NCI-H2227 (cell line): ENCODE results near the gene CEP164.

ENCODE experiments used
- DNase-seq: peaks from one replicate; lab custom pipeline; 2025; ENCODE audit not compliant: unreplicated experiment; lab: John Stamatoyannopoulos, UW

The CEP164 gene

DNA sequence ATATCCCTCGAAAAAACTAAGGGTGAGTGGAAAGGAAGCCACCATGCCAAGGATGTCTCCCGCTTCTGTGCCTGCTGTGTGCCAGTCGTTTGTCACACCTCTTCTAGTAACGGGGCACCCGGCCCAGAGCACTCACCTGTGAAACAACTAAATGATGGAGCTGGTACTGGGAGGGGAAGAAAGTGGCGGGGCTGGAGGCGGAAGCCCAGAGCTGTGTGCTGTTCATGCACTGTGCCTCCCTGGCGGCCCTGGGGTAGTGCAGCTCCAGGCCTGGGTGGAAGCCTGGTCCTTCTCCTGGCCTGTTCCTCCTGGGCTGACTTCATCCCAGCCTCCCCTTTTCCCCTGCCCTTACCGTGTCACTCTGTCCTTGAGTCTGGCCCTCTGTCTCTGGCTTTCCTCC, 130.2 kb downstream of the CEP164 start:
- DNase-seq: no peak

DNA sequence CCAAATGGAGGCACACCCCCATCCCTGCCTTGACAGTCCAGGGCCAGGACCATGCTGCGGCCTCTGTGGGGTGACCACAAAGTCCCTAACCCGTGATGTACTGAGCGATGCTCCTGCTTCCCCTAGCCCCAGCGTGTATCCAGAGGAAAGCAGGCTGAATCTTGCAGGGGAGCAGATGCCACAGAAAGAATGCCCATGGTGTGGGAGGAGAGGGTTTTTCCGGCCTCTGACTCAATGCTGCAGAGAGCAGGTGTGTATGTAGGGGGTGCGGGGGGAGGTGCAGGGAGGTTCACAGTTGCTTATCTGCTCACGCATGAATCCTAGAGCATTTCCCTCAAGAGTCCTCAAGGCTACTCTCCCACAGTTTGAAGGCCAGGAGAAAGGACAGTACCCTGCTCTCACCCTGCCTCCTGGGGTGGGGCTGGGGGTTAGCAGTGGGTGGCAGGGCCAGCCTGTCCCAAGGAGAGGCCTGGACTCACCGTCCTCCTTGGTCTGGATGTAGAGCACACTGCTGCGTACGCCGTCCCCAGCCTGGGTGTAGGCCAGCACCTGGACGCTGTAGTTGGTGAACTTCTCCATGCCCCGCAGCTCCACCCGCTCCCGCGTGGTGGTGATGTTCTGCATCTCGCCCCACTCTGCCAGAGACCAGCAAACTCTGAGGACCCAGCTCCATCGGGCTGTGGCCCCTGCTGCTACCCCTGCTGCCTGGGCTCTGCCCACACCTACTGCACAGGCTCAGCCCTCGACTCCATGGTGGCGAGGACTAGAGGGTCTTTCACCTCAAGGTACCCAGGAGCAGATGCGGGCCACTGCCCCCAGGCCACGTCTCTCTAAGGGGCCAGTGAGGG, 130.8 kb downstream of the CEP164 start:
- DNase-seq: no peak

DNA sequence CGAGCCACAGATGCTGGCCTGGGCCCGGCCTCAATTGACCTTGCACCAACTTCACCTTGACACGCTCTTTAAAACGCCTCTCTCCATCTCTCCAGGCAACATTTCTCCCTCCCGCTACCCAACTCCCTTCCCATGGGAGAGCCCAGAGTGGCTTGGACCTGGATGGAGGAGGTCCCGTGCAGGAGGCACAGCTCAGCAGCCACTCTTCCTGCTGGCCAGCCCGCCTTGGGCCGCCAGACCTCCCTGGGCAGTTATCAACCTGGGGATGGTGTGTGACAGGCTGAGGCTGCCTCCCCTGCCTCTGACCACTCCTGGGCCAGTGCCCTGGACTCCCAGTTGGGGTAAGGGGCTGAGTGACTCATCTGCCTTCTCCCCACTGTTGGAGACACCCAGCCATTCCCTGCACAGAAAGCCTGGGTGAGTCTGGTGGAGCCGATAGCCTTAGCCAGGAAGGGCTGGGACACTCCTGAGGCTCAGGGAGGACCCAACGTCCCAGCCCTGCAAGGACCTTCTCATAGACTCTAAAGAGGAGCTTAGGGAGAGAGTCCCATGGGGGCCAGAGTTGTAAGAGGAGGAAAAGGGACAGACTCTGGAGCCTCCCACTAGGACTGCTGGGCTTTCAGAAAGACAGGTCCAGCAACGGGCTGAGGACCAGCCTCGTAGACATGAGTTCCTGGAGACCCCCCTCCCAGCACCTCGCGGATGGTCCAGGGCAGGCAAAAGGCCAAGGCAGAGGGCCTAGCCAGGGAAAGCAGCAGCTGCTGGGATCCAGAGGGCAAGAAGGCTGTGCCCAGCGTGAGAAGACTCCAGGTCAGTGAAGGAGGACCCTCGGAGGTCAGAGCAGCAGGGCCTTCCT, 131.7 kb downstream of the CEP164 start:
- no peak for DNase-seq

DNA sequence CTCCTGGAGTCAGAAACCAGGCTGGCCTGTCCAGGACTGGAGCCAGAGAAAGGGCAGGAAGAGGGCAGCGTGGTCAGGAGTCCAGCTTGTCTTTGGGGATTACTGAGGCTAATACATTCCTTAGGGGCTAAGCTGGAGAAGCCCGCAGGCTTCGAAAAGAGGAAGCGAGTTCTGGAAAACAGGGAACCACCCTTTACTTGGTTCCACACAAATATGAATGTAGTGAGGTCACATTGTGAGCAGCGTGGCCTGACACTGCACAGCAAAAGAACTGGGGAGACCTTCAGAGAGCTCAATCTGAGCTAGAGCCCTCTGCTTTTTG, 132.3 kb downstream of the CEP164 start:
- DNase-seq: no peak

DNA sequence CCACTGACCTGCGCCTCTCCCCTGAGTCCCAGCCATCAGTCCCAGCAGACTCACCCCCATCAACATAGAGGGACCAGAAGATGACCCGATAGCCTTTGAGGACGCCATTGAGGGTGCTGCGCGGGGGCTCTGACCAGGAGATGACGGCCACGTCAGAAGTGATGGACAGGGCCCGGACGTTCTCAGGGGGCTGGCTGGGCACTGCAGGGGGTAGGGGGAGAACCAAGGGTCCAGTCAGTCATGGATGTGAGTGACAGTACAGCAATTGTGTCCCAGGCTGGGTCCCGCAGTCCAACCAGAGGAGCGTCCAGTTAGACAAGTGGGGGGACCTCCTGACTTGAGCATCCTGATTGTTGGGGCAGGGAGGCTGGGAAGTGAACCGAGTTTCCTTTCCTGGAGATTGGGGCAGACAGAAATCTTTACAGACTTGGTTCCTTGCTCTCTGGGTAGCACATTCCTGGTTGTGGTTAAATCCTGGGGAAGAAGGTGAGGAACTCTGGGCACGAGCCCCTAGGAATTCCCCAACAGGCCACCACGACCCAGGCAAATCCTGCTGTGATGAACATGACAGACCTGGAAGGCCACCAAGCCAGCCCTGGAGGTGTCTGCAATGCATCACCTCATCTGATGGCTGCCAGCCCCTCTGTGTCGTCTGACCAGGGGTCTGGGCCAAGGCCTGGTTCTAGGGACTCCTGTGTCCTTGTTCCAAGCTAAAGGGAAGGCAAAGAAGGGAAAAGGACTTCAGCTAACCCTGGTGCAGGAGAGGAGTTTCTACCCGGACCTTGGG, 133.9 kb downstream of the CEP164 start:
- no peak for DNase-seq

DNA sequence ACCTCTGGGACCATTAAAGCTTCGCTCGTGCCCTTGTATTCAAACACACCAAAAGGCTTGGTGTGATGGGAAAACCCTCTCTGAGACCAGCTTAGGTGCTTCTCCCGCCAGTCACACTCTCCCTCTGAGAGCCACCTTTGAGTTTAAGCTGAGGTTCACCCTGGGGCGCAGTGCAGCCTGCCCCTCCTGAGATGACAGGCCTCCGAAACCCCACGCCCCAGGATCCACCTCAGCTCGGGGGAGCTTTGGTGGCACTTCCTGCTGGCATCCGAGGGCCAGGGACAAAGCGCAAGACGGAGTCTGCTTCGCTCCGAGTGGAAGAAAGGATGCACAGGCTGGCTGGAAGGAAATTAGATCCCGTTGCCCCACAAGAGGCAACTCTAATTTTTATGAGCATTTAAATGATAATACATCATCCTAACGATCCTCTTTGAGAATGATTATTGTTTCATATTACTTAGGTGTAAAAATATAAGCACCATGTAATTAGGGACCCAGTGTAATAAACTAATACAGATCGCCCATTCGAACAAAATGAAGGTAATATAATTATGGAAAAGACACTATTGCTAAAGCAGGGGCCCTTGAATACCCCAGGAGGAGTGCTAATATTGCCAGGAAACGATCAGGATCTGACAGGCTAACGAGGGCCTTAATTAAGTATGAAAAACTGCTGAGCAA, 134.7 kb downstream of the CEP164 start:
- no peak for DNase-seq

DNA sequence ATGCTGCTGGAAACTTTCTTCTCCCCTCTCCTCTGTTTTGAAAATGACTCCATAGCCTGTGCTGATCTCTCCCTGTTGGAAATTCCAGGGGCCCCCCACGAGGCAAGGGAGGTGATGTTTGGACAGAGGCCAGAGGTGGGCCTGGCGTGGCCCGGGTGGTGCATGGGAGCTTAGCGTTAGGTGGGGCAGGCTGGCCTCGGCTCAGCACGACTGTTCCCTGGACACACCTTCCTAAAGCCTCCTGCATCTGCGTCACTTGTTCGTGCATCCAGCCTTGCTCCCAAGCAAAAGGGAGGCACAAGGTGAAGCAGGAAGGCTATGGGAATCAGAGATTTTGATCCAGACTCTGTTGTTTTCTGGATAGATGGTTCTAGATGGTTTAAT, 135.2 kb downstream of the CEP164 start:
- no peak for DNase-seq
